ENCODE measurements around the gene RAB33B.
"Not testable (repeated sequence)": the region's sequence is repeated elsewhere in the genome, so short reads cannot be mapped to it uniquely, and the experiment has no call there.

Gene RAB33B

DNA sequence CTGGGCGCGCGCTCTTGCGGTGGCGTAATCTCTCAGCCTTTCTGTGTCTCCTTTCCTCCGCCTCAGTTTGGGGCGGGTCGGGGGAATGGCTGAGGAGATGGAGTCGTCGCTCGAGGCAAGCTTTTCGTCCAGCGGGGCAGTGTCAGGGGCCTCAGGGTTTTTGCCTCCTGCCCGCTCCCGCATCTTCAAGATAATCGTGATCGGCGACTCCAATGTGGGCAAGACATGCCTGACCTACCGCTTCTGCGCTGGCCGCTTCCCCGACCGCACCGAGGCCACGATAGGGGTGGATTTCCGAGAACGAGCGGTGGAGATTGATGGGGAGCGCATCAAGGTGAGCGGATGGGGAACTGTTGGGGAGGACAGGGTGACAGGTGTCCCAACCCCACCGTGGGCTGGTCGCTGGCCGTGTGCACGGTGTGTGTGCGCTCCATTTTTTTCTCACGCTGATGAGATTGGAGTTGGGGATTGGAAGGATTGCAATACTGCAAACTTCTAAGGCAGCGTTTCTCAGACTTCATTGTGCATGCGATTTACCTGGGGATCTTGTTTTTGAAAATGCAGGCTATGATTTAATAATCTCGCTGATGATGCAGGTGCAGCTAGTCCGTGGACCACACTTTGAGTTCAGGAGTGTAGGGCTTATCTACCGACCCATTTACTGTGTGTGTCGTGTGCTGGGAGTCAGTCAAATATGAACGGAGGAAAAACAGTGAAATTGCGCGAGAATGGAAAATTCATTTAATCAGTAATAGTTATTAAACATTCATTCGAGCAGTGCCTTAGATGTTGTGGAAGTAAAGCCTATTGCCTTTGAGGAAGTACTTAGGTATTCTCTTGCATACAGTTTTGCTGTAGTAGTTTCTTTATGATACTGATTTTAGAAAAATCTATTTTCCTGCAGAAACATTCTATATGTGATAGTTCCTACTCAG, at the start of gene RAB33B:
RAB33B (plus strand) TSS at position 11 of the 935 bp plus-strand sequence; CDS start at position 86, 75 bp downstream.
- DNase-seq (ENCODE audit: extremely low spot score, insufficient read length, low read depth) (no peak), FAIRE-seq (no peak)

- DNase-seq (ENCODE audit: extremely low spot score, insufficient read length, low read depth) = no peak
- no peak for FAIRE-seq
These were observed 43.6 kb upstream of the RAB33B start for GRCh38 chr4:139410312-139410711.

- not testable (repeated sequence) for FAIRE-seq; DNase-seq (ENCODE audit: extremely low spot score, insufficient read length, low read depth)
These were observed 39.2 kb upstream of the RAB33B start for GRCh38 chr4:139414671-139415210.

DNA sequence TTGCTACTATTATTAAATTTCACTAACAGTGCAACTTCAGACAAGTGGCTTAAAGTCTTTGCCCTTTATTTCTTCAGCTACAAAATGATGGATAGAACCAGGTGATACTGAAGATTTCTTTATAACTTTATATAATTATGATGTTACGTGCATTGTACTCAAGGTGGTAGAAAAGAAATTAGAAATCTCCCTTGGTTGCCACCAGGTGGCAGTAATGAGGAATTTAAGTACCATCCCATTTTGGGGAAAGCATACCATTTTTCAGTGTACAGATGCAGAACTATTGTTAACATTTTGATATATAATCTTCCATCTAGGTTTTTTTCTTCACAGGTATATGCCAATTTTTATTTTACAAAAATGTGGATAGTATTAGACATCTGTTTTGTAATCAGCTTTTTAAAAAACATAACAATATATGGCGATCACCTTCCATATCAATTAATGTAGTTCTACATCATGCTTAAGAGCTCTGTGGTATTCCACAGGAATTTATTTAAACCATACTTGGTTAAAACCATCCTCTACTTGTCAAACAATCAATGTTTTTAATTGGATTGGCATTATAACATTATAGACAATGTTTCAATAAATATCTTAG, 37.7 kb upstream of the RAB33B start:
- FAIRE-seq (peak; percentile 77), DNase-seq (ENCODE audit: extremely low spot score, insufficient read length, low read depth) (no peak)

DNA sequence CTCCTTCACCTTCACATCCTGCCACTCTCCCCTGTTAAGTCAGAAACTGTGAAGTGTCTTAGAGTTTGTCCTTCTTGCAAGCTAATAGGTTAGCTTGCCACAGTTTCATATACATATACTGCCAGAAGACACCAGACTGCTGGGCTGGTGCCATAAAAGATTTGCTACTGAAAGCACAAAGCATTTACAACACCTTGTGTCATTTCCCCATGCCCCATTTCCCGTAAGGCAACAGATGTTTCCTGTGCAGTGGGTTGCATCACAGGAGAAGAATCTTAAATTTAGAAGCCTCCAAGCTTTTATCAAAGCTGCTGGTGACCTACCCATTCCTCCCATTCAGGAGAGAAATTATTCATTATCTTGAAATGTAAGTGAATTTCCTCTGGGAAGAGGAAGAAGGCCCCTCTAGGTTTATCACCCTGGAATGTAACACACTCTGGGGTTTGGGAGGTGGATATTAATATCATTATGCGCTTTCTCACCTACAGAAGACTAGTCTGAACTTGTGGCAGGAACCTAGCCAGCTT, 34.5 kb upstream of the RAB33B start:
- DNase-seq (ENCODE audit: extremely low spot score, insufficient read length, low read depth) = no peak
- FAIRE-seq = no peak

DNA sequence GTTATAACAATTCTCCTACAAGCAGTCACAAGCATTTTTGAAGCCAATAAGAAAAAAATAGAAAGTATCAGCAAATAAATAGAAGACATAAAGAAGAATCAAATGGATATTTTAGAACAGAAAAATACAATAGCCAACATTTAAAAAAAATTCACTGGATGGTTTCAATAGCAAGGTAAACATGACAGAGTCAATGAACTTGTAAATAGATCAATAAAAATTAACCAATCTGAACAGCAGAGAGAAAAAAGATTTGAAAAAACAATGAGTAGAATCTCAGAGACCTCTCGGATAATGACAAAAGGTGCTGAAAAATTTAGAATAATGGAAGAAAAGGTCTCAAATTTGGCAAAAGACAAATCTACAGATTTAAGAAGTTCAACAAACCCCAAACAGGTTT, 33.3 kb upstream of the RAB33B start:
- DNase-seq (ENCODE audit: extremely low spot score, insufficient read length, low read depth) (no peak), FAIRE-seq (peak; percentile 31)

DNA sequence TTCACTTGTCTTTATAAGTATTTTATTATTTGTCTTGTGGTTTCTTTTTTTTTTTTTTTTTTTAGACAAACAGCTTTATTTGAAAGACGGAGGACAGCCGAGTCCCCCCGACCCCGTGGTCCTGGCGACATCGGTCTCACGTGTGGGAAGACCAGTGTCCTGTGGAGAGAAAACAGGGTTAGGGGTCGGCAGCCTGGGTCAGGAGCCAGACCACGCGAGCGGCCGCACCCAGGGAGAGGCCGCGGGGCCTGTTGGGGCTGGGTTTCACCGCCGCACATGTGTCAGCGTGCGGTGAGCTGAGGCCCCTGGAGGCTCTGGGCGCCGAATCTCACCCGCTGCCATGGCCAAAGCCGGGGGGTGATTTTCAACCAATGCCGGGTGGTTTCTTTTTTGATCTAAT, 17.8 kb upstream of the RAB33B start:
- FAIRE-seq = no peak

GRCh38 chr4:139438141-139438540, 15.8 kb upstream of the RAB33B start:
- FAIRE-seq = peak; percentile 33
- DNase-seq (ENCODE audit: extremely low spot score, insufficient read length, low read depth) = no peak

More for the DNA sequence above, 17.8 kb upstream of the RAB33B start:
- DNase-seq (ENCODE audit: extremely low spot score, insufficient read length, low read depth) = no peak

GRCh38 chr4:139441029-139441428, 12.9 kb upstream of the RAB33B start:
- FAIRE-seq = no peak

GRCh38 chr4:139443661-139444060, 10.3 kb upstream of the RAB33B start:
- DNase-seq (ENCODE audit: extremely low spot score, insufficient read length, low read depth) = no peak
- no peak for FAIRE-seq

More at GRCh38 chr4:139441029-139441428, 12.9 kb upstream of the RAB33B start:
- no peak for DNase-seq (ENCODE audit: extremely low spot score, insufficient read length, low read depth)

DNA sequence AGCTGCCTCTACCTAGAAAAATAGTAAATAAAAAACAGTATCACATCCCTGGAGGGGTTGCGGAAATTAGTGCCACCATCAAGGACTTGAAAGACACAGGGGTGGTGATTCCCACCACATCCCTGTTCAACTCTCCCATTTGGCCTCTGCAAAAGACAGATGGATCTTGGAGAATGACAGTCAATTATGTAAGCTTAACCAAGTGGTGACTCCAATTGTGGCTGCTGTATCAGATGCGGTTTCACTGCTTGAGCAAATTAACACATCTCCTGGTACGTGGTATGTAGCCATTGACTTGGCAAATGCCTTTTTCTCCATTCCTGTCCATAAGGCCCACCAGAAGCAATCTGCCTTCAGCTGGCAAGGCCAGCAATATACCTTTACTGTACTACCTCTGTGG, 9.0 kb upstream of the RAB33B start:
- not testable (repeated sequence) for DNase-seq (ENCODE audit: extremely low spot score, insufficient read length, low read depth); FAIRE-seq

DNA sequence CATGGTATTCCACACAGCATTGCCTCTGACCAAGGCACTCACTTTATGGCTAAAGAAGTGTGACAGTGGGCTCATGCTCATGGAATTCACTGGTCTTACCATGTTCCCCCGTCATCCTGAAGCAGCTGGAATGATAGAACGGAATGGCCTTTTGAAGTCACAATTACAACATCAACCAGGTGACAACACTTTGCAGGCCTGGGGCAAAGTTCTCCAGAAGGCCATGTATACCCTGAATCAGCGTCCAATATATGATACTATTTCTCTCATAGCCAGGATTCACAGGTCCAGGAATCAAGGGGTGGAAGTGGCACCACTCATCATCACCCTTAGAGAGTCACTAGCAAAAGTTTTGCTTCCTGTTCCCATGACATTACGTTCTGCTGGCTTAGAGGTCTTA, 6.8 kb upstream of the RAB33B start:
- not testable (repeated sequence) for FAIRE-seq; DNase-seq (ENCODE audit: extremely low spot score, insufficient read length, low read depth)

GRCh38 chr4:139450586-139450985, 3.3 kb upstream of the RAB33B start:
- FAIRE-seq (no peak), DNase-seq (ENCODE audit: extremely low spot score, insufficient read length, low read depth) (no peak)

DNA sequence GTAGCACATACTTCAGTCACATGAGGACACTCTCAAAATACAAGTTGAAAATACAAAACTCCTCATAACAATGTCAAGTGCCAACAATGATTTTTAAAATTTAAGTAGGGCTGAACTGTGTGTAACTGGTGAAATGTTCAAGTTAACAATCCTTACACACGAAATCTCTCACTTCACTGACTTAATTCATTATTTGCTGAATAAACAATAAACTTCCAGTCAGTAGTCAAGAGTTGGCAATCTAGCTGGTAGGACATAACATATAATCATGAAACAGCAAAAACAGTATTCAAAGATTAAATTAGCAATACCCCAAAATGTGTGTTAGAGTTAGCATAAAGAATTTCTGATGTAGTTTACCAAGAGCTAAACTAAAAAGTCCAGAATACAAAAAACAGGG, 1.9 kb upstream of the RAB33B start:
- no peak for FAIRE-seq

DNA sequence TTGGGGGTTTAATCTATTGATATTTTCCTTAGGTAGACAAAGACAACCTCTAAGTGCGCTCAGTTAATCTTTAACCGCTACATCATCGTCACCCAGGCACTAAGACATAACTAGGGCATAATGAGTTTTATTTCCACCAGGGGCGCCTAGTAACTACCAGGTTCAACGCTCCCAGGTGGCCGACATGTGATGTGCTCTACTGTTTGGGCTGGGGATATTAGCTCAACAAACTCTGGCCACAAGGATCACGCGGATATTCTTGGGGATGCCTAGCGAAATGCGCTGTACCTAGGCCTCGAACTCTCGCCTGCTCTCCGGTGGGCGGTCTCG, 915 bp upstream of the RAB33B start:
- FAIRE-seq (no peak), DNase-seq (ENCODE audit: extremely low spot score, insufficient read length, low read depth) (peak; percentile 49)

More for the DNA sequence above, 1.9 kb upstream of the RAB33B start:
- no peak for DNase-seq (ENCODE audit: extremely low spot score, insufficient read length, low read depth)

GRCh38 chr4:139453371-139454110, 380 bp upstream of the RAB33B start:
- FAIRE-seq = peak; percentile 89

GRCh38 chr4:139455126-139455538, 1.2 kb downstream of the RAB33B start:
- no peak for FAIRE-seq
- DNase-seq (ENCODE audit: extremely low spot score, insufficient read length, low read depth) = no peak

More at GRCh38 chr4:139453371-139454110, 380 bp upstream of the RAB33B start:
- DNase-seq (ENCODE audit: extremely low spot score, insufficient read length, low read depth) = peak; percentile 85

- FAIRE-seq (no peak), DNase-seq (ENCODE audit: extremely low spot score, insufficient read length, low read depth) (no peak)
These were observed 3.4 kb downstream of the RAB33B start for GRCh38 chr4:139457318-139457717.

GRCh38 chr4:139458543-139458942, 4.6 kb downstream of the RAB33B start:
- DNase-seq (ENCODE audit: extremely low spot score, insufficient read length, low read depth) = no peak
- no peak for FAIRE-seq

DNA sequence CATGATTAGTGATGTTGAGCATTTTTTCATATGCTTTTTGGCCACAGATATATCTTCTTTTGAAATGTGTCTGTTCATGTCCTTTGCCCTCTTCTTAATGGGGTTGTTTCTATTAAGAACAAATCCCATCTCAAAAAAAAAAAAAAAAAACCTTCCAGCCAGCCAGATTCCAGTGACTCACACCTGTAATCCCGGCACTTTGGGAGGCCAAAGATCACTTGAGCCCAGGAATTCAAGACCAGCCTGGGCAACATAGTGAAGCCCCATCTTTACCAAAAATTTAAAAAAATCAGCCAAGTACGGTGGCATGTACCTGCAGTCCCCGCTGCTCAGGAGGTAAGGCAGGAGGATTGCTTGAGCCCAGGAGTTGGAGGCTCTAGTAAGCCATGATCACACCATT, 5.1 kb downstream of the RAB33B start:
- FAIRE-seq = no peak
- DNase-seq (ENCODE audit: extremely low spot score, insufficient read length, low read depth) = no peak

Data from GM18507 (cell line).